Forelimb muscle (tissue), 1 donor: ENCODE measurements around the gene STRIT1. TPM values are rescaled to one million over a fixed set of nuclear protein-coding genes. Genes with fewer than 3 reads are reported as not detected.
A peak's percentile ranks its signal among the peaks of the same experiment; 100 is the strongest.
"Not testable (repeated sequence)": the region's sequence is repeated elsewhere in the genome, so short reads cannot be mapped to it uniquely, and the experiment has no call there.

ENCODE experiments used
- DNase-seq: peaks from one replicate; pipeline ENCODE4 v3.0.0-alpha.2; 2013; ENCODE audit warnings: low read depth
- polyA plus RNA-seq: library from polyadenylated mRNA; unstranded; fragments of 120-200 nt; gene quantifications from one replicate; pipeline ENCODE4 v1.2.1, GENCODE V29; 2013; ENCODE audit not compliant: insufficient read length

Gene STRIT1
- polyA plus RNA-seq, 1 donor: 49.3 TPM

- DNase-seq: no peak
Measured at GRCh38 chr3:155270485-155271342, 22.8 kb downstream of the STRIT1 start.

GRCh38 chr3:155270063-155270462 lies 23.4 kb downstream of the STRIT1 start:
- DNase-seq: no peak

GRCh38 chr3:155262855-155263254 lies 30.6 kb downstream of the STRIT1 start:
- not testable (repeated sequence) for DNase-seq

- DNase-seq: no peak
Measured at GRCh38 chr3:155262295-155262694, 31.2 kb downstream of the STRIT1 start.

GRCh38 chr3:155254445-155254844 lies 39.0 kb downstream of the STRIT1 start:
- DNase-seq: no peak

- DNase-seq: no peak
Measured at GRCh38 chr3:155252535-155252934, 40.9 kb downstream of the STRIT1 start.

GRCh38 chr3:155252021-155252420 lies 41.5 kb downstream of the STRIT1 start:
- no peak for DNase-seq

- DNase-seq: no peak
Measured at GRCh38 chr3:155248531-155249187, 44.8 kb downstream of the STRIT1 start.

- no peak for DNase-seq
Measured at GRCh38 chr3:155244699-155245098, 48.8 kb downstream of the STRIT1 start.

- DNase-seq: peak; percentile 49
Measured at GRCh38 chr3:155244216-155244615, 49.3 kb downstream of the STRIT1 start.

- DNase-seq: no peak
Measured at GRCh38 chr3:155243512-155243921, 50.0 kb downstream of the STRIT1 start.

- DNase-seq: no peak
Measured at GRCh38 chr3:155242342-155242741, 51.1 kb downstream of the STRIT1 start.

- peak; percentile 54 for DNase-seq
Measured at GRCh38 chr3:155241579-155241978, 51.9 kb downstream of the STRIT1 start.

Other genes starting within 250 kb of the STRIT1 start
- 7.7 TPM for gene MME, start 213.4 kb downstream of the STRIT1 start, polyA plus RNA-seq